ENCODE results near the gene MMP25. TPM values are rescaled to one million over a fixed set of nuclear protein-coding genes. Genes with fewer than 3 reads are reported as not detected.
"Not testable (repeated sequence)": the region's sequence is repeated elsewhere in the genome, so short reads cannot be mapped to it uniquely, and the experiment has no call there.

Gene MMP25
- total RNA-seq, 4 donors from 2014 or later, result 1.4 to 3.3 (median 2.4) TPM; not detected in 1

DNA sequence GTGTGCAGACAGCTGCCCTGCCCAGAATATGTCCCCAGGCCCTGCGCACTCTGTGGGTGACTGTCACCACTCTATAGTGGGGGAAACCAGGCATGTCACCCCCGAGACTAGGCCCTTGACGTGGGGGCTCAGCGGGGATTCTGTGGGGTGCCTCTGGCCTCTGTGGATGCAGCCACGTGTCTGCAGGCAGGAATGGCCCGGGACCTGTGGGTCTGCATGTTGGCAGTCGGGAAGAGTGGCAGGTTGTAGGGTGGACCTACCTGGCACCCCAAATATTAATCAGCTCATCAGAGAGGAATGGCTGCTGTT, 20.0 kb downstream of the MMP25 start:
- Histone ChIP-seq H3K27ac (peak overlapping the region; percentile 79 to 92 (median 85)), H3K36me3 (peaks cover 0 to 18% (median 0%) of the 10 kb centered on the region in 3 donors), H3K27me3 (no peaks in the 10 kb centered on the region), H3K4me1 (peaks cover 0 to 28% (median 6%) of the 10 kb centered on the region in 4 donors), H3K9me3 (no peaks in the 10 kb centered on the region), H3K4me3 (peak overlapping the region; percentile 38 to 67 (median 58))
- DNase-seq, result no peak
- TF ChIP-seq, protein P1, sequence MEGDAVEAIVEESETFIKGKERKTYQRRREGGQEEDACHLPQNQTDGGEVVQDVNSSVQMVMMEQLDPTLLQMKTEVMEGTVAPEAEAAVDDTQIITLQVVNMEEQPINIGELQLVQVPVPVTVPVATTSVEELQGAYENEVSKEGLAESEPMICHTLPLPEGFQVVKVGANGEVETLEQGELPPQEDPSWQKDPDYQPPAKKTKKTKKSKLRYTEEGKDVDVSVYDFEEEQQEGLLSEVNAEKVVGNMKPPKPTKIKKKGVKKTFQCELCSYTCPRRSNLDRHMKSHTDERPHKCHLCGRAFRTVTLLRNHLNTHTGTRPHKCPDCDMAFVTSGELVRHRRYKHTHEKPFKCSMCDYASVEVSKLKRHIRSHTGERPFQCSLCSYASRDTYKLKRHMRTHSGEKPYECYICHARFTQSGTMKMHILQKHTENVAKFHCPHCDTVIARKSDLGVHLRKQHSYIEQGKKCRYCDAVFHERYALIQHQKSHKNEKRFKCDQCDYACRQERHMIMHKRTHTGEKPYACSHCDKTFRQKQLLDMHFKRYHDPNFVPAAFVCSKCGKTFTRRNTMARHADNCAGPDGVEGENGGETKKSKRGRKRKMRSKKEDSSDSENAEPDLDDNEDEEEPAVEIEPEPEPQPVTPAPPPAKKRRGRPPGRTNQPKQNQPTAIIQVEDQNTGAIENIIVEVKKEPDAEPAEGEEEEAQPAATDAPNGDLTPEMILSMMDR (IDR thresholded peaks at IDR 0.05), result no peak
- no peak for TF ChIP-seq POLR2A (IDR thresholded peaks at IDR 0.05)

DNA sequence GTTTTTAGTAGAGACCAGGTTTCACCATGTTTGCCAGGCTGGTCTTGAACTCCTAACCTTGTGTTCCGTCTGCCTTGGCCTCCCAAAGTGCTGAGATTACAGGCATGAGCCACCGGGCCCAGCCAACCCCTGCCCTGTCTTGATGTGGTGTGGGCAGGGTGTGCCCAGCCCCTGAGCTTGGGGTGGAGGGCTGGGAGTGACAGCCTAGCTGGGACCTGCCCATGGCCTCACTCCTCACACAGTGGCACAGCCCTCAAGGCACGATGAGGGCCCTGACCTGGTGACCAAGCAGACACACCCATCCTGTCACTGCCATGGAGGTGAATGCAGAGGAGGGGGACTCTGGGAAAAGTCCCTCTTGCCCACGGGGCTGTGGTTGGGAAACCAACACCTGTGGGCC, 22.1 kb downstream of the MMP25 start:
- peak overlapping the region in 1 of 4 donors; percentile 66 for H3K4me3 ChIP-seq
- DNase-seq, result no peak
- H3K27ac ChIP-seq, result peak overlapping the region in 1 of 4 donors; percentile 92
- H3K27me3 ChIP-seq, result no peaks in the 10 kb centered on the region
- H3K9me3 ChIP-seq, result no peaks in the 10 kb centered on the region
- TF ChIP-seq, protein P1 (IDR thresholded peaks at IDR 0.05), result no peak
- TF ChIP-seq POLR2A (IDR thresholded peaks at IDR 0.05), result no peak
- H3K36me3 ChIP-seq, result peaks cover 0 to 18% (median 0%) of the 10 kb centered on the region in 3 donors
- H3K4me1 ChIP-seq, result peaks cover 2 to 27% (median 6%) of the 10 kb centered on the region in 4 donors

DNA sequence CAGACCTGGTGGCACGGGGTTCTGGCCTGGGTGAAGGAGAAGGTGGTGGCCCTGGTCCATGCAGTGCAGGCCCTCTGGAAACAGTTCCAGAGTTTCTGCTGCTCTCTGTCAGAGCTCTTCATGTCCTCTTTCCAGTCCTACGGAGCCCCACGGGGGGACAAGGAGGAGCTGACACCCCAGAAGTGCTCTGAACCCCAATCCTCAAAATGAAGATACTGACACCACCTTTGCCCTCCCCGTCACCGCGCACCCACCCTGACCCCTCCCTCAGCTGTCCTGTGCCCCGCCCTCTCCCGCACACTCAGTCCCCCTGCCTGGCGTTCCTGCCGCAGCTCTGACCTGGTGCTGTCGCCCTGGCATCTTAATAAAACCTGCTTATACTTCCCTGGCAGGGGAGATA, 22.8 kb downstream of the MMP25 start:
- H3K36me3 ChIP-seq, result peaks cover 0 to 18% (median 0%) of the 10 kb centered on the region in 3 donors
- not testable (repeated sequence) for H3K9me3 ChIP-seq, H3K27ac ChIP-seq, H3K4me3 ChIP-seq, DNase-seq, H3K27me3 ChIP-seq
- peaks cover 5 to 20% (median 8%) of the 10 kb centered on the region in 4 donors for H3K4me1 ChIP-seq

DNA sequence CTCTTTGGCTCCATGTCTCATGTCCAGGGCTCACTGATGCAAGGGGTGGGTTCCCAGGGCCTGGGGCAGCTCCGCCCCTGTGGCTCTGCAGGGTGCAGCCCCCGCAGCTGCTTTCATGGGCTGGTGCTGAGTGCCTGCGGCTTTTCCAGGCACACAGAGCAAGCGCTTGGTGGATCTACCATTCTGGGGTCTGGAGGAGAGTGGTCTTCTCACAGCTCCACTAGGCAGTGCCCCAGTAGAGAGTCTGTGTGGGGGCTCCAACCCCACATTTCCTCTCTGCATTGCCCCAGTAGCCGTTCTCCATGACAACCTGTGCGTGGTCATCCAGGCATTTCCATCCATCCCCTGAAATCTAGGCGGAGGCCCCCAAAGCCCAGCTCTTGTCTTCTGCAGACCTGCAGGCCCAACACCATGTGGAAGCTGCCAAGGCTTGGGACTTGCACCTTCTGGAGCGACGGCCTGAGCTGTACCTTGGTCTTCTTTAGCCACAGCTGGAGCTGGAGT, 24.3 kb downstream of the MMP25 start:
- Histone ChIP-seq H3K9me3 (no peaks in the 10 kb centered on the region), H3K27ac (peak overlapping the region in 1 of 4 donors; percentile 11)

DNA sequence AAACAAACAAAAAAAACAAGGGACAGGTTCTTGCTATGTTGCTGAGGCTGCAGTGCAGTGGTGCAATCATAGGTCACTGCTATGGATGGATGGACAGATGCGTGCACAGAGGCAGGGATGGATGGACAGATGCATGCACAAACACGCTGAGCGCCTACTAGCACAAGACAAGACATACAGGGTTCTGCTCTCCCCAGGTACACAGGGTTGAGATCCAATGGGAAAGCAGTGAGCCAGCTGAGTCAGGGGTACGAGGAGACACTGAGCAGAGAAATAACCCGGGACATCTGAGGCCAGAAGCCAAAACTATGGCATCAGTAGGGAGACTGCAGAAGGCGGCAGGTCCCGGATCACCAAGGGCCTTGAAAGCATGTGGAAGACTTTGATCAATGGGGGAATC, 25.3 kb downstream of the MMP25 start:
- H3K9me3 ChIP-seq, result no peaks in the 10 kb centered on the region
- H3K27ac ChIP-seq, result peak overlapping the region in 1 of 4 donors; percentile 81
- no peaks in the 10 kb centered on the region for H3K27me3 ChIP-seq
- H3K4me1 ChIP-seq, result peaks cover 0 to 28% (median 19%) of the 10 kb centered on the region in 4 donors
- peaks cover 0 to 18% (median 0%) of the 10 kb centered on the region in 3 donors for H3K36me3 ChIP-seq
- peak in 1 of 3 donors; percentile 45 for DNase-seq
- H3K4me3 ChIP-seq, result no peak overlapping the region
- TF ChIP-seq, protein P1 (IDR thresholded peaks at IDR 0.05), result no peak
- no peak for TF ChIP-seq POLR2A (IDR thresholded peaks at IDR 0.05)

More for the DNA sequence above, 24.3 kb downstream of the MMP25 start:
- peak in 1 of 3 donors; percentile 46 for DNase-seq
- TF ChIP-seq, protein P1 (IDR thresholded peaks at IDR 0.05), result no peak
- peaks cover 0 to 20% (median 14%) of the 10 kb centered on the region in 4 donors for H3K4me1 ChIP-seq
- peaks cover 0 to 18% (median 0%) of the 10 kb centered on the region in 3 donors for H3K36me3 ChIP-seq
- no peaks in the 10 kb centered on the region for H3K27me3 ChIP-seq
- no peak overlapping the region for H3K4me3 ChIP-seq

DNA sequence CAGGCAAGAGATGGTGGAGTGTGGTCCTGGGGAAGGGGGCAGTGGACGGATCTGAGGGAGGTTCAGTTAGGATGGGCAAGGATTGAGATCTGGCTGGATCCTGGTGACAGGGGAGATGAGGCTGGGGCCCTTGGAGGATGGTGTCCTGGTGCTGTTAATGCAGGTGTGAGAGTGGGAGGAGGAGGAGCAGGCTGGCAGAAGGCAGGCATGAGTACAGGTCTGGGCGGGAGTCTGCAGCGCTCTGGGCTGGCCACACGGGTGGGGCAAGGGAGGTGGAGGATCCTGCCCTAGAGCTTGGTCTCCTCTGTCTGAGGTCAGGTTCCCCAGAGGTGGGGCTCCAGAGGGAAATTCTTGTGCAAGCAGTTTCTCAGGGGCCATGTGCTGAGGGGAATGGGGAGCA, 25.8 kb downstream of the MMP25 start:
- H3K36me3 ChIP-seq, result peaks cover 0 to 18% (median 0%) of the 10 kb centered on the region in 3 donors
- H3K27ac ChIP-seq, result peak overlapping the region in 2 of 4 donors; percentile 39 to 81
- not testable (repeated sequence) for H3K4me3 ChIP-seq, H3K9me3 ChIP-seq, H3K27me3 ChIP-seq
- peak in 1 of 3 donors; percentile 49 for DNase-seq
- H3K4me1 ChIP-seq, result peaks cover 0 to 31% (median 20%) of the 10 kb centered on the region in 4 donors

All from Peyer's patch (tissue), 4 donors.